Mammary epithelial cell (primary cell): ENCODE results near the gene PARD6B.

ENCODE experiments used
- CTCF ChIP-seq, 2 donors: IDR thresholded peaks in 1 of 2; conservative IDR thresholded peaks in 1 of 2; 2 replicates each; pipeline ENCODE4 v1.5.1; 2011 to 2012; ENCODE audit warnings: inconsistent platforms in 2 of 2, low read length in 2 of 2, mild to moderate bottlenecking in 2 of 2, control low read depth in 1 of 2, low read depth in 1 of 2; ENCODE audit not compliant: insufficient read depth in 1 of 2; ENCODE audit errors: extremely low read depth in 1 of 2
- EZH2 ChIP-seq: IDR thresholded peaks from 2 replicates; pipeline ENCODE4 v1.6.1; 2012; ENCODE audit warnings: low read length, inconsistent platforms, borderline replicate concordance

GRCh38 chr20:50776122-50776817 is 44.9 kb downstream of the PARD6B start:
- no peak for TF ChIP-seq EZH2
- TF ChIP-seq CTCF (conservative IDR thresholded peaks at IDR 0.05 in 1 of 2, IDR thresholded peaks at IDR 0.05 in 1 of 2; ENCODE audit: extremely low read depth in 1 of 2, insufficient read depth in 1 of 2, low read depth in 1 of 2, low read length in 2 of 2), result no peak
